HG03139 (cell line): ENCODE data around the gene MAN2A1.

Experiments
- ATAC-seq: cut with Tn5 transposase; IDR thresholded peaks from one replicate; pipeline ENCODE4 v1.9.1; 2021; ENCODE audit not compliant: unreplicated experiment

Gene MAN2A1

GRCh38 chr5:109704282-109704952 lies 14.7 kb downstream of the MAN2A1 start:
- ATAC-seq = no peak

DNA sequence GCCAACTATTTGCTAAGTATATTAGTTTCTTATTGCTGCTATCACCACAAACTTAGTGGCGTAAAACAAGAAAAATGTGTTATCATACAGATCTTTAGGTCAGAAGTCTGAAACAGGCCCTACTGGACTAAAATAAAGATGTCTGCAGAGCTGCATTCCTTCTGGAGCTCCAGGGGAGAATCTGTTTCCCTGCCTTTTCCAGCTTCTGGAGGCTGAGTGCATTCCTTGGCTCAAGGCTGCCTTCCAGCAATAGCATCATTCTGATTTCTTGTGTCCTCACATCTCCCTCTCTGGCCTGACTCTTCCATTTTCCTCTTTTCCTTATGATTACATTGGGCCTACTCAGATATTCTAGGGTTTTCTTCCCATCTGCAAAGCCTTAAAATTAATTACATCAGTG lies 15.9 kb downstream of the MAN2A1 start:
- ATAC-seq = no peak

DNA sequence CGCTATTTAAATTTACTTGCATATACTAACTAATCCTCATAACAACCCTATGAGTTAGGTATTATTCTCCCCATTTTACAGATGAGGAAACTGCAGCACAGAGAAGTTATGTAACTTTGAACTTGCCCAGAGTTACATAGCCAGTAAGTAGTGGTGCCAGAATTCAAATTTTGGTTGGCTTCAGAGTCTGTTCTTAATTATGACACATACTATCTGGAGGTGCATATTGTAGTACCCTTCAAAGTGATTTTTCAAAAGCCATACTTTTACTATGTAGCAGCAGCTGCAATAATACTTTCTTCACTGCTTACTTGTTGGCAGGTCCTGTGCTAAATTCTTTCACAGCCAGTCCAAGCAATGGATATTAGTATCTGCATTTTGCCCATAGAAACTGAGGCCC lies 16.4 kb downstream of the MAN2A1 start:
- no peak for ATAC-seq

DNA sequence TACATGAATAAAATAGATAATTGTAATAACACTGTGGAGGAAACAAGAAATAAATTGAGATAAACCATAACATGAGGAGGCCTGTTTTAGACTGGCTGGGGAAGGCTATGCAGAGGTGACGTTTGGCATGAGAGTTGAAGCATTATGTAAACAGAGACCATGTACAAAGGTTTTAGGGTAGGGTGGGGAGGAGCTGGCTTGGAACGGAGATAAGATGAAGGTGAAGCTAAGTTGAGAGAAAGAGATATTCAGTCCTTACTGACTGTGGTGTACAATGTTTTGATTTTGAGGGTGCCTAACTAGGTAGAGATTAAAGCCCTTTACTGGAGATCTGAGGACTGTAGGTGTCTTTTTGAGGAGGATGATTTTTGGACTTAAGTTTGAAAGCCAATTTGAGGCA lies 17.8 kb downstream of the MAN2A1 start:
- ATAC-seq = no peak

- ATAC-seq = no peak
Observed at GRCh38 chr5:109708813-109709212, 19.1 kb downstream of the MAN2A1 start.

- no peak for ATAC-seq
Observed at GRCh38 chr5:109709225-109709624, 19.5 kb downstream of the MAN2A1 start.

- no peak for ATAC-seq
Observed at GRCh38 chr5:109711673-109712072, 21.9 kb downstream of the MAN2A1 start.

GRCh38 chr5:109713453-109713852 lies 23.7 kb downstream of the MAN2A1 start:
- no peak for ATAC-seq

DNA sequence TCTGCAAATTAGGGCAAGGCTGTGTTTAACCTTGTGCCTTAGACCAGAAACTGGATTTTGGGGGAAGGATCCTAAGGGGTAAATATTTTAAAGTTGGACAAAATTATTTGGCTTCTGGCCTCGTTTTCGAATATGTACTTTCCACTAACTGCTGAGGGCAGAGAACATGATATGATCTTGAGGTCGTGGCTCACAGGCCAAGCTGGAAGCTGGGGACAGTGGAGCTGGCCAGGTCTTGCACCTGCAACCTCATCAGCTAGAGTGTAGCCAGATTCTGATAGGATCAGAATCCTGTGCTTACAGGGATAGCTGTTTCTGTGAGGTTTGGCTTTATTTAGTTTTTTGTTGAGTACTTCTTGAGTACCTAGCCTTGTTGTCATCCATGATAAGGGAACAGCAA lies 24.9 kb downstream of the MAN2A1 start:
- no peak for ATAC-seq

DNA sequence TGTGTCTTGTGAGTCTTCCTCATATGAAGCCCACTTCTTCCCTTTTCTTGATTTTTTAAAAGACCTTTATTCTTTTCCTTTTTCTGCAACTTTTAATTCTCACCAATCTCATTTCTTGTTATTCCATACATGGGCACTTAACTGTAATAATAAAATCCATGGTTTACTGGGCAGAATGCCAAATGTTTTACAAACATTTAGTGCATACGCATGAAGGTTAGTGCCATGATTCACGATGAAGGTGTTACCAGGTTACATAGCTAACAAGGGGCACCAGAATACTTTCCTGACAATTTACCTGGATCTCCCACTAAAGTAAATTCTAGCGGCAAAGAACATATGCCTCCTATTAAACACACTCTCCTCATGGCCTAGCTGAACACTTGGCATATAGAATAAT lies 28.5 kb downstream of the MAN2A1 start:
- ATAC-seq = no peak

- ATAC-seq = no peak
Observed at GRCh38 chr5:109718632-109719031, 28.9 kb downstream of the MAN2A1 start.

GRCh38 chr5:109719978-109720377 lies 30.3 kb downstream of the MAN2A1 start:
- no peak for ATAC-seq

DNA sequence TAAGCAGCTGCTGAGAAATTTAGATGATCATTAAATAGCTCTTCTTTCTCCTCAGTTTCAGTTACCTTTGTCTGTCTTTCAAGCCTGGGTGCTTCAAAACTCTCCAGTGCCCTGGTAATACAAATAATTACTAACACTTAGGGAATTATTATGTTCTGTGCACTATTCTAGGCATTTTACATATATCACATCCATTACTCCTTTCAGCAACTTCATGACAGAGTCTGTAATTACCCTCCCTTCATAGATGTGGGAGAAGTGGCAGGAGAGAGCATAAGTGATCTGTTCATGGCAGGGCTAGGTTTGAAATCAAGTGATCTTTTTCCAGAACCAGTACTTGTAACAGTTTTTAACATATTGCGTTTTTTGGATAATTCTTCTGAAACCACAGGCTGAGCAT lies 32.0 kb downstream of the MAN2A1 start:
- ATAC-seq = no peak

- ATAC-seq = no peak
Observed at GRCh38 chr5:109723606-109724005, 33.9 kb downstream of the MAN2A1 start.

- no peak for ATAC-seq
Observed at GRCh38 chr5:109725135-109725534, 35.4 kb downstream of the MAN2A1 start.

GRCh38 chr5:109739741-109740728 lies 50.3 kb downstream of the MAN2A1 start:
- peak; percentile 96 for ATAC-seq

DNA sequence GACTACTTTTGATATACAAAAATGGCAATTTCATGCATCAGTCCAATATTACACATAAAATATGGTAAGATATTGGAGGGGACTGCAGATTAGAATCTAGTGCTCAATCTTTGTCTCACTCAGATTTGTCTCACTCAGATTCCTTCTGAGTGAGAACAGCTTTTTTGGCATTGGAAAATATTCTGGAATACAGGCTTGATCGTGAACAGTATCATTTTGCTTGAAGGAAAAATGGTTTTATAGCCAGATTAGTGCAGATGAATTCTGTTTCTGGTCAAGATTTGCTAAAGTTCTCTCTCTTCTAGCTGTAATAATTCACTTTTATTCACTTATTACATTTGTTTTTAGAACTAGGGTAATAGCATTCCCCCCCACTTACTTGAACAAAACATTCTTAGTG lies 51.2 kb downstream of the MAN2A1 start:
- ATAC-seq = no peak

GRCh38 chr5:109741390-109741789 lies 51.7 kb downstream of the MAN2A1 start:
- ATAC-seq = no peak

DNA sequence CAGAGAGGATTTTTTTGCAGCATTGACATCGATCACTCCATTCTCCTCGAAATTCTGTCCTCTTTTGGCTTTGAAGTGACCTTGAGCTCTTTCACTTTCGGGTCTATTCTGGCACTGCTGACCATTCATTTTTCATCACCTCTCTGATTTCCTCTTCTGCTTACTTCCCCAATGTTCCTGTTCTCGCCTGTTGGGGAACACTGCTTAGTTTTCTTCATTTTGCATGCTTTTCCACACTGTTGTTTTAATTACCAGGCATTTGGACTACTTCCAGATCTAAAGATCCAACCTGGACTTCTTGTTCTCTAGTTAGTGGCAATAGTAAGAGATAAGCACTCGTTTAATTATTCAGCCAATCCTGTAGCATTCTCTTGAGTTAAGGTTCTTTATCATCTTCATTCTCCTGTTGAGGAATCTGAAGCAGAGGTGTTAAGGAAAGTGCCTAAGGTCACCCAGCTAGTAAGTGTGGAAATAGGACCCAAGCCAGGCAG lies 53.4 kb downstream of the MAN2A1 start:
- ATAC-seq = no peak

- no peak for ATAC-seq
Observed at GRCh38 chr5:109743770-109744212, 54.1 kb downstream of the MAN2A1 start.

GRCh38 chr5:109744261-109744660 lies 54.5 kb downstream of the MAN2A1 start:
- no peak for ATAC-seq

- ATAC-seq = no peak
Observed at GRCh38 chr5:109748546-109748945, 58.8 kb downstream of the MAN2A1 start.
